Left lung (tissue), 10 donors: Measurements from ENCODE around the gene PHF23. TPM values are rescaled to one million over a fixed set of nuclear protein-coding genes. Genes with fewer than 3 reads are reported as not detected.
A peak's percentile ranks its signal among the peaks of the same experiment; 100 is the strongest.

Experiments
- ATAC-seq: fragments of 200-7000 bp; cut with Tn5 transposase; one replicate; pipeline ENCODE4 v1.9.1; 2020; ENCODE audit warnings: moderate library complexity
- DNase-seq, 4 donors: peaks; one replicate each; pipeline ENCODE4 v3.0.0-alpha.2; 2013 to 2020
- H3K27ac ChIP-seq, 2 donors: fragments of 200-600 bp; sonication (generic) in 1 of 2; one replicate each; pipeline versions ENCODE4 v1.5.0 to v1.8.0; 2020 to 2021
- H3K27me3 ChIP-seq, 2 donors: fragments of 200-600 bp; sonication (generic) in 1 of 2; one replicate each; pipeline versions ENCODE4 v1.5.0 to v1.8.0; 2020 to 2021
- H3K36me3 ChIP-seq, 2 donors: fragments of 200-600 bp; sonication (generic) in 1 of 2; one replicate each; pipeline versions ENCODE4 v1.5.0 to v1.8.0; 2020 to 2021
- H3K4me1 ChIP-seq, 2 donors: fragments of 200-600 bp; one replicate each; pipeline ENCODE4 v1.8.0; 2021
- H3K4me3 ChIP-seq, 2 donors: fragments of 200-600 bp; sonication (generic) in 1 of 2; one replicate each; pipeline versions ENCODE4 v1.5.0 to v1.8.0; 2020 to 2021; ENCODE audit warnings: mild to moderate bottlenecking in 1 of 2
- H3K9me3 ChIP-seq, 2 donors: fragments of 200-600 bp; sonication (generic) in 1 of 2; one replicate each; pipeline versions ENCODE4 v1.5.0 to v1.8.0; 2020 to 2021
- intact Hi-C, 2 donors: fragments of 100-400 bp; cut with DNase I; formaldehyde crosslinking; loops; one replicate each; pipeline versions ENCODE4 v1.11.2 to v1.14.2; 2022
- polyA plus RNA-seq, 6 donors: library from polyadenylated mRNA; unstranded; fragments of 120-200 nt; gene quantifications; one replicate each; pipeline ENCODE4 v1.2.1, GENCODE V29; 2013; ENCODE audit not compliant: insufficient read length in 6 of 6
- total RNA-seq, 2 donors: library from RNA; stranded (reverse); fragmentation: NEBNext Ultra II Directional; extraction: Animal tissue kit (Norgen Biotek cat#: 25700); gene quantifications; one replicate each; pipeline ENCODE4 v1.2.1, GENCODE V29; 2021
- TF ChIP-seq, protein P1 (sequence below), 2 donors: fragments of 200-600 bp; sonication (generic) in 1 of 2; IDR thresholded peaks; one replicate each; pipeline versions ENCODE4 v1.5.0 to v1.8.0; 2021; ENCODE audit warnings: antibody characterized with exemption in 2 of 2
- donor health status: DM: no; HTN: yes; CAD: no.
- donor health status: DM: no; HTN: no; CAD: no.

The PHF23 gene
- total and polyA plus RNA-seq, 8 donors: 31.1 to 51.2 (median 44.5) TPM

DNA sequence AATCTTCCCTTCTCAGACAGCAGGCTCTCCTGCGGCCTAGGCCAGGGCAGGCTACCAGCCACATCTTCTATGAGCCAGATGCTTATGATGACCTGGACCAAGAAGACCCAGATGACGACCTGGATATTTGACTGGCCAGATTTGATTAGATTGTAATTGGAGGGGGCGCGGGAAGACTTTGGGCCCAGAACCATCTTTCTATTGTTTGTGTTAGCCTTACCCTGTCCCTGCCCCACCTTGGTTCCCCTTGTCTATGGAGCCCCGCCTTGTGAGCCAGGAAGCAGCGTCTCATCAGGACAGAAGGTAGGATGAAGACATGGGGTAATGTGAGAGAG is 20.3 kb upstream of the PHF23 start:
- peaks cover 0 to 59% of the 10 kb centered on the region in 2 donors for H3K36me3 ChIP-seq
- peak overlapping the region in 1 of 2 donors; percentile 19 for H3K27ac ChIP-seq
- intact Hi-C loops: no loop called here
- no peaks in the 10 kb centered on the region for H3K9me3 ChIP-seq
- TF ChIP-seq, protein P1, sequence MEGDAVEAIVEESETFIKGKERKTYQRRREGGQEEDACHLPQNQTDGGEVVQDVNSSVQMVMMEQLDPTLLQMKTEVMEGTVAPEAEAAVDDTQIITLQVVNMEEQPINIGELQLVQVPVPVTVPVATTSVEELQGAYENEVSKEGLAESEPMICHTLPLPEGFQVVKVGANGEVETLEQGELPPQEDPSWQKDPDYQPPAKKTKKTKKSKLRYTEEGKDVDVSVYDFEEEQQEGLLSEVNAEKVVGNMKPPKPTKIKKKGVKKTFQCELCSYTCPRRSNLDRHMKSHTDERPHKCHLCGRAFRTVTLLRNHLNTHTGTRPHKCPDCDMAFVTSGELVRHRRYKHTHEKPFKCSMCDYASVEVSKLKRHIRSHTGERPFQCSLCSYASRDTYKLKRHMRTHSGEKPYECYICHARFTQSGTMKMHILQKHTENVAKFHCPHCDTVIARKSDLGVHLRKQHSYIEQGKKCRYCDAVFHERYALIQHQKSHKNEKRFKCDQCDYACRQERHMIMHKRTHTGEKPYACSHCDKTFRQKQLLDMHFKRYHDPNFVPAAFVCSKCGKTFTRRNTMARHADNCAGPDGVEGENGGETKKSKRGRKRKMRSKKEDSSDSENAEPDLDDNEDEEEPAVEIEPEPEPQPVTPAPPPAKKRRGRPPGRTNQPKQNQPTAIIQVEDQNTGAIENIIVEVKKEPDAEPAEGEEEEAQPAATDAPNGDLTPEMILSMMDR (IDR thresholded peaks at IDR 0.05): no peak
- peaks cover 3 to 46% of the 10 kb centered on the region in 2 donors for H3K4me1 ChIP-seq
- peak overlapping the region in 1 of 2 donors; percentile 59 for H3K4me3 ChIP-seq
- ATAC-seq (no peak), DNase-seq (no peak)
- peaks cover 10 to 43% of the 10 kb centered on the region in 2 donors for H3K27me3 ChIP-seq

DNA sequence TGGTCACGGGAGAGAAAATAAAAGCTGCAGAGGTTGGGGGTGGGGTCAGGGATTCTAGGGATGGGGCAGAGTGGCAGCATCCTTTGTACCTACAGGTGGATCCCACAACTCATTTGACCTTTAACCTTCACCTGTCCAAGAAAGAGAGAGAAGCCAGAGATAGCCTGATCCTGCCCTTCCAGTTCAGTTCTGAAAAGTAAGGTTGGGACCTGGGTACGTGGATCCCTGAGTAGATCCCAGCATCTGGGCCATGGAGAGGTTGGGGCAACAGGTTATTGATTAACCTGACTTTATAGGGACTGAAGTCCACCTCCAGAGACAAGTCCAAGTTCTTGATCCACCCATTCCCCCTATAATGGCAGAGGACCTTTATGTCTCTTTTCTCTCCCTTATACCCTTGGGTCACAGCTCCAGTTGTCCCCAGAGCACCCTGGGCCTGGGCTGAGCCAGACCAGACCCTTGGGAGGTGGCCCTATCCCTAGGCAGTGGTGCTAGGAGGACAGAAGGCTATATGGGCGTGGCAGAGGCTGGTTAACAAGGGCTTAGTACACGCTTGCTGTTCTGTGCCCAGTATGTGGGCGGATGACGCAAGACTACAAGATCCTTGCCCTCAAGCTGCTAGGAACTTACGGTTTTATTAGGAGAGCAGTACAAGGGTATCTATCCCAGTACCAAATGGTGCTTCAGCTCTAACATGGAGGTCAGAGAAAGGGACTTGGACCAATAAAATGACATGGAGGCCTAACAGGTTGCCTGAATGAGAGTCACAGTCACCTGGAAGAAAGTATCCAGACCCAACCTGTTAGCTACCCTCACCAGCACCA is 19.7 kb upstream of the PHF23 start:
- peak in 1 of 4 donors; percentile 85 for DNase-seq
- H3K4me1 ChIP-seq: peaks cover 3 to 46% of the 10 kb centered on the region in 2 donors
- TF ChIP-seq, protein P1 (IDR thresholded peaks at IDR 0.05): no peak
- H3K27me3 ChIP-seq: peaks cover 10 to 37% of the 10 kb centered on the region in 2 donors
- no peaks in the 10 kb centered on the region for H3K9me3 ChIP-seq
- H3K36me3 ChIP-seq: peaks cover 0 to 65% of the 10 kb centered on the region in 2 donors
- H3K4me3 ChIP-seq: peak overlapping the region in 1 of 2 donors; percentile 59
- ATAC-seq: peak; percentile 46
- intact Hi-C loops: no loop called here
- no peak overlapping the region for H3K27ac ChIP-seq

DNA sequence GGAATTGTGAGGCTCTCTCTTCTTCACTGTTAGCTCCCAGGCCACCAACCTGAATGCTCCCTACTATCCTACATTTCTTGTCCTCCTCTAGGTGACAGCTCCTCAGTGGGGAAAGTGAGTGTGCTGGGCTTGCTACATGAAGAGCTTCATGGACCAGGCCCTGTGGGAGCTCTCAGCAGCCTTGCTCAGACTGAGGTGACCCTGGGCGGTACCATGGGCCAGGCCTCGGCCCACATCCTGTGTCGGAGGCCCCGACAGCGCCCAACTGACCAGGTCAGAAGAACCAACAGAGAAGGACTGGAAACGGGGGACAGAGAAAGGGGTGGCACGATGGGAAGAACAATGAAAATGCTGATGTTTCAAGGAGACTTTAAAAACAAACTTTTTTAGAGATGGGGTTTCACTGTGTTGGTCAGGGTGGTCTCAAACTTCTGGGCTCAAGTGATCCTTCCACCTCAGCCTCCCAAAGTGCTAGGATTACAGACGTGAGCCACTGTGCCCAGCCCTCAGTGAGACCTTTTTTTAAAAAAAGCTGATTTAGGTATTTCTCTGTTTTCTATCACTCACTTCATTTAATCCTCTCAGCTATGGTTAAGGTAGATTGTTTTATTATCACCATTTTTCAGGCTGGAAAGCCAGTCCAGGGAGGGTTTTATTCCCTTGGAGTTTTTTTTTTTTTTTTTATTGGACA is 17.7 kb upstream of the PHF23 start:
- peak in 1 of 4 donors; percentile 62 for DNase-seq
- ATAC-seq: no peak
- intact Hi-C loops: no loop called here
- no peak overlapping the region for H3K27ac ChIP-seq
- peaks cover 2 to 17% of the 10 kb centered on the region in 2 donors for H3K27me3 ChIP-seq
- TF ChIP-seq, protein P1 (IDR thresholded peaks at IDR 0.05): no peak
- H3K36me3 ChIP-seq: peaks cover 0 to 65% of the 10 kb centered on the region in 2 donors
- no peaks in the 10 kb centered on the region for H3K9me3 ChIP-seq
- peaks cover 9 to 38% of the 10 kb centered on the region in 2 donors for H3K4me1 ChIP-seq
- H3K4me3 ChIP-seq: no peak overlapping the region

DNA sequence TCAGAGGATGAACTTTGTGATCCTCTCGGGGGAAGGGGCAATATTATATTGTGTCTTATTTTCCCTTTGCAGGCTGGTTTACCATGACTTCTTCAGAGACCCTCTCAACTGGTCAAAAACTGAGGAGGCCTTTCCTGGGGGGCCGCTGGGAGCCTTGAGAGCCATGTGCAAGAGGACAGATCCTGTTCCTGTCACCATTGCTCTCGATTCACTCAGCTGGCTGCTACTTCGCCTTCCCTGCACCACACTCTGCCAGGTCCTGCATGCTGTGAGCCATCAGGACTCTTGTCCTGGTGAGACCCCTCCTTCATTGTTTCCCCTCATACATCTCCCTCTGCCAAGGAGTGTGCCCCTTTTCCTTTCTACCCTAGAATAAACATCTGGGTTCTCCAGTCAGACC is 15.3 kb upstream of the PHF23 start:
- no peaks in the 10 kb centered on the region for H3K9me3 ChIP-seq
- H3K27ac ChIP-seq: no peak overlapping the region
- H3K4me3 ChIP-seq: no peak overlapping the region
- ATAC-seq: no peak
- H3K4me1 ChIP-seq: peaks cover 18 to 33% of the 10 kb centered on the region in 2 donors
- no peak for DNase-seq
- H3K36me3 ChIP-seq: peaks cover 0 to 56% of the 10 kb centered on the region in 2 donors
- H3K27me3 ChIP-seq: no peaks in the 10 kb centered on the region
- intact Hi-C loops: no loop called here
- TF ChIP-seq, protein P1 (IDR thresholded peaks at IDR 0.05): no peak

DNA sequence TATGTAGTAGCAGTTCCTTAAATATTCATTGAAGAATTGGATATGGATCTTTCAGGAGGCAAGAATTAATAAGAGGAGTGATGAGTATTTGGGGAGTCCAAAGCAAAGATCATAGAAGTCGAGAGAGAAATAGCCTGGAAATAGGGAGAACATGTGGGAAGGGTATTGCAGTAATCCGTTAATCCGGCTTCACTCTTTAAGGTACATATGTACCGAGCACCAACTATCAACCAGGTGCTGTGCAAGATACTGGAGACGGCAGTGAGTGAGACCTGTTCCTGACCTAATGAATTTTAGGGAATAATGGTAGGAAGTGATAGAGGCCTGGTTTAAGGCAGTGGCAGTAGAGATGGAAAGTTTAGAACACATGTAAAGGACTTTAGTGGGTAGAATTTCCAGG is 13.8 kb upstream of the PHF23 start:
- intact Hi-C loops: no loop called here
- H3K27me3 ChIP-seq: no peaks in the 10 kb centered on the region
- no peak for ATAC-seq

More for the DNA sequence above, 13.8 kb upstream of the PHF23 start:
- Histone ChIP-seq H3K4me3 (peak overlapping the region; percentile 83 to 95), H3K36me3 (peaks cover 0 to 42% of the 10 kb centered on the region in 2 donors), H3K9me3 (no peaks in the 10 kb centered on the region), H3K27ac (peak overlapping the region; percentile 99 to 100), H3K4me1 (peaks cover 18 to 39% of the 10 kb centered on the region in 2 donors)
- TF ChIP-seq, protein P1 (IDR thresholded peaks at IDR 0.05): no peak
- no peak for DNase-seq
